Measurements from ENCODE around the gene PGBD1.
A peak's percentile ranks its signal among the peaks of the same experiment; 100 is the strongest.
"Not testable (repeated sequence)": the region's sequence is repeated elsewhere in the genome, so short reads cannot be mapped to it uniquely, and the experiment has no call there.

Gene PGBD1

DNA sequence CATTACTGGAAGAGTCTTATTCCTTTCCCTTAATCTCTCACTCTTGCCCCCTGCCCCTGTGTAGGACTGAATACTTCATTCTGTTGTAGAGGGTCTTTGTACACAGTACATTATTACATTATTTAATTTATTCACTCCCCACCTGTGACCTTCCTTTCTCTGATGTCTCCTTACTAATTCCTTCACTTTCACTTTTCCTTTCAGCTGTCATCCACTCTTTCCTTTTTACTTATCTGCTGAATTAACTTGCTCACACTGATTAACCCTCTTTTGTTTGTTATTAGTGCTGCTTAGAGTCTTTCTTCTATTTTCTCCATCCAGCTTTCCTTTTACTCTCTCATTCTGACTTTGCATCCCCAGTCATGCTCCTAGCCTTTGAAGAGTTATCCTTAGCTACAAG lies 6.5 kb upstream of the PGBD1 start:
- DNase-seq = no peak

- DNase-seq = no peak
Measured at GRCh38 chr6:28277746-28278145, 3.6 kb upstream of the PGBD1 start.

DNA sequence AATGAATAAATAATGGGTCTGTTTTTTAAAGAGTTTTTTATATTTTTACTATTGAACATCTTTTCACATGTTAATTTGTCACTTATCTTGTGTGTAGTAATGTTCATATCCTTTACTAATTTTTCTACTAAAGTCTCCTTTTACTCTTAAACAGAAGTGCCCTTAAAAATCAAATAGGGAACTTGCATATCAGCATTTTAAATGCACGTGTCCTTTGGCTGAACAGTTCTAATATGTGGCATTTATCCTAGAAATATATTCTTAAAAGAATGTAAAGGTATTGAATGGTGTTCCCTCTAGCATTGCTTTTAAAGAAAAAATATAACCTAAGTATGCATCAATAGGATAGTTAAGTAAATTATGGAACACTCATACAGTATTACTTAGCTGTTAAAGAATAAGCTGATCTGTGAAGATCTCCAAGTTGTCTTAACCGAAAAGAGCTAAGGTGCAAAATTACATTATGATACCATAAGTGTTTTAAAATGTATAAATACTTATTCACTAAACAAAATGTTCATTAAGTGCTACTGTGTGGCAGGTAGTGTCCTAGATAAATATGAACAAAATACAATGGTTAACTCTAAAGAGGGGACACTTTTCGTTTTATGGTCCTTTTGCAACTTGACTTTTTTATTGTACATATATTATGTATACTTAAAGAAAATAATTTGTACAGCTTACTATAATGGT lies 631 bp upstream of the PGBD1 start:
- no peak for DNase-seq

- DNase-seq = no peak
Measured at GRCh38 chr6:28282926-28283325, 1.6 kb downstream of the PGBD1 start.

GRCh38 chr6:28291573-28291972 lies 10.2 kb downstream of the PGBD1 start:
- no peak for DNase-seq

- DNase-seq = no peak
Measured at GRCh38 chr6:28295326-28295725, 14.0 kb downstream of the PGBD1 start.

GRCh38 chr6:28296520-28297060 lies 15.2 kb downstream of the PGBD1 start:
- no peak for DNase-seq

GRCh38 chr6:28303570-28303969 lies 22.2 kb downstream of the PGBD1 start:
- peak; percentile 18 for DNase-seq

- DNase-seq = not testable (repeated sequence)
Measured at GRCh38 chr6:28306363-28306762, 25.0 kb downstream of the PGBD1 start.

DNA sequence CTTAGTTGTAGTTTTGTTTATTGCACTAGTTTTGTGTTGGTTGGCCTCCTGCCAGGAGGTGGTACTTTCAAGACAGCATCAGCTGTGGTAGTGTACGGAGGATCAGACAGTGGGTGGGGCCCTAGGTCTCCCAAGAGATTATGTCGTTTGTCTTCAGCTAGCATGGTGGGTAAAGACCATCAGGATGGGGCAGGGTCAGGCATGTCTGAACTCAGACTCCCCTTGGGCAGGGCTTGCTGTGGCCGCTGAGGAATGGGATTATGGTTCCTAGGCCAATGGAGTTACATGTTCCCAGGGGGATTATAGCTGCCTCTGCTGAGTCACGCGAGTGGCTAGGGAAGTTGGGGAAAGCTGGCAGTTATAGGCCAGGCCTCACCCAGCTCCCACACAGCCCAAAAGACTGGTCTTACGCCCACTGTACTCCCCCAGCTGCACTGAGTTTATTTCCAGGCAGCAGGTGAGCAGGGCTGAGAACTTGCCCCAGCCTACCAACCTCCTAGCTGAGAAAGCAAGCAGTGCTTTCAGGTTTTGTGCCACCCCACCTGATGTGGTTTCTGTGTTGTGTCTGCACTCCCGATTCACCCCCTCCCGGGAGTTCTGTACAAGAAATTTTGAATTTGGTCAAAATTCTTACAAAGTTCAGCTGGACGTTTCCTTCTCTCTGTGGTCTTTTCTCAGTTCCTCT lies 29.9 kb downstream of the PGBD1 start:
- DNase-seq = no peak

GRCh38 chr6:28312939-28313338 lies 31.6 kb downstream of the PGBD1 start:
- DNase-seq = no peak

DNA sequence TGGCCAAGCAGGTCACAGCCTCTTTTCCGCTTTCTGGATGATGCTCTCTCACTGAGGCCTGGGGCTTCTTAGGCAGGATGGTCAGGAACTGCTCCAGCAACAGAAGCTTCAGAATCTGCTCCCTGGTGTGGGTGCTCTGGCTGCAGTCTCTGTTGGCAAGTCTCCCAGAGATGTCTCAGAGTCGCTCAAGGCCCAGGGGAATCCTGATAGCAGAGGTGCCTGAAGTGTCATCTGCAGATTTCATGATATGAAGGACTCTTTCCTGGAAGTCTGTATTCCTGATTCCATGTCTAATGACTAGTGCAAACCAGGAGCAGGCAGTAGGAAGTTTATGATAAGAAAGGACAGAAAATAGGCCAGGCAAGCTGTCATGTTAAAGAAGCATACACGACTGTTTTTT lies 34.3 kb downstream of the PGBD1 start:
- no peak for DNase-seq

DNA sequence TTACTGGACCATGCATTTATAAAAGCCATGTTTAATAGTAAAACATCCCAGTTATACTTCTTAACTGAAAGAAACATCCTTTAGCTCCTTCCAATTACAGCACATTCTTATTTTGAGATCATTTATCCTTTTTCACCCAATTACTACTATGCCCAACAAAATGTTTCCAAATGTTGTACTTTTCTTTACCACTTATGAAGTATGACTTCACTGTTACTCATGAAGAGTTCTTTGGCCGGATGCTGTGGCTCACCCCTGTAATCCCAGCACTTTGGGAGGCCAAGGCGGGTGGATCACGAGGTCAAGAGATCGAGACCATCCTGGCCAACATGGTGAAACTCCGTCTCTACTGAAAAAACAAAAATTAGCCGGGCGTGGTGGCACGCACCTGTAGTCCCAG lies 36.5 kb downstream of the PGBD1 start:
- DNase-seq = not testable (repeated sequence)

- no peak for DNase-seq
Measured at GRCh38 chr6:28322661-28323060, 41.3 kb downstream of the PGBD1 start.

GRCh38 chr6:28323813-28324424 lies 42.5 kb downstream of the PGBD1 start:
- no peak for DNase-seq

GRCh38 chr6:28326371-28326948 lies 45.1 kb downstream of the PGBD1 start:
- DNase-seq = no peak

DNA sequence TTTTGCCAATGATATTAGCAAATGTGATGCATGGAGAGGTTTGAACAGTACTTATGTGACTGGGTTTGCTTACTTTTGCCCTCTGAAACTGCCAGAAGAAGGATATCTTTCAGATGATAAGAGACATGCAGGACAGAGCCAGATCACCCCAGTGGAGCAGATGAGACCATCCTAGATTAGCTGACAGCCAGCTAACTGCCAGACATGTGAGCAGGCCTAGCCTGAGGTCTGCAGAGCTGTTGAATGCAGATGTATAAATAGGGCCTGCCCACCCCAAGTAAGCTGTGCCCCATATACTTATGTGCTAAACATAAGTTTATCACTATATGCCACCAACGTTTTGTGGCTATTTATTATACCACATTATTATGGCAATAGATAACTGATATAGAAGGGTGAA lies 48.7 kb downstream of the PGBD1 start:
- no peak for DNase-seq

DNA sequence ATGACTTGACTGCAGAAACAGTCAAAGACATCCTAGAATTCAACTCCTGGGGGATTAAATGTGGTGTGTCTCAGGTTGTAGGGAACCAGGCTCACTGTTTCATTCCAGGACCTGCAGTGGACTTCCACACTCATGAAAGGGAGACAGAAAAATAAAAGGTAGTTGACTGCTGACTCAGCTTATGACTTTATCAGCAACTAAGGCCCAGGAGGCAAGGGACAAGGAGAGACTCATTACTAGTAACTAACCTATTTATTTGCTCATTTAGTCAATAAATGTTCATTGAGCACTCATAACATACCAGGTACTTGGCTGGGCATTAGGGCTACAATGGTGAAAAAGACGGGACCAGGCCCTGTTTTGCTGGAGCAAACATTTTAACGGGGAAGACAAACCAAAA lies 51.7 kb downstream of the PGBD1 start:
- DNase-seq = no peak

- DNase-seq = no peak
Measured at GRCh38 chr6:28333599-28334018, 52.2 kb downstream of the PGBD1 start.

- DNase-seq = peak; percentile 17
Measured at GRCh38 chr6:28334286-28335039, 53.1 kb downstream of the PGBD1 start.

- no peak for DNase-seq
Measured at GRCh38 chr6:28335040-28335563, 53.7 kb downstream of the PGBD1 start.

DNA sequence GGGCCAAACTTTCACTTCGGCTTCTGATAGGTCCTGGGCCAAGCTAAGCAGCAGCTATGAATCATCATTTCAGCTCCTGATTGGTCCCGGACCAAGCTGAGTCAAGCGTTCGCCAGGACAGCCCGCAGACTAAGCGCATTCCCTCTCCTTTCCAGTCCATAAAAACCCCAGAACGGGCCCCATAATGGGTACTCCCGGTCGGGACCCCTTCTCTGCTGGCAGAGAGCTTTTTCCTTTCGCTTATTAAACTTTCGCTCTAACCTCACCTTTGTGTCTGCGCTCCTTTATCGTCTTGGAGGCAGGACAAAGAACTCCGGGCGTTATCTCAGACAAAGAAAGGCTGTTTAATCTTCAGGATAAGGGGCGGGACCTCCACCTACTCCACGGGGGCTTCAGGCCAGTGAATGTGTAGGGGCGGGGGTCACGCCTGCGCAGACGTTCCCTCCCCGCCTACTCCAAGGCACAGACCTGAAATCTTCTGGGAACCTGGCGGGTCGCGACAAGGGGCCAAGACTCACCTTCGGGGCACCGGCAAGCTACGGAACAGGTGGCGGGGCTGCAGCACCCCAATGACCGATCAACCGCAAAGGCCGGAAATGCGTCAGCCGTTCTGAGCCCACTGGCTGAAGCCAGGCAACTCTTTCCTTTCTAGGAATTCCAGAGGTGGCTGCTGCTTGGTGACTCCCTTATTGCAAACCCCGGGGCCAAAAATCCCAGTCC lies 54.4 kb downstream of the PGBD1 start, which contains the start of gene ZSCAN31:
Gene ZSCAN31 (minus strand): TSS at position 585 of the 720 bp plus-strand sequence. CDS start 6,465 bp downstream, outside the sequence.
- DNase-seq = peak; percentile 94
